Thymus (tissue), 11 donors: ENCODE results near the gene HOXD11. TPM values are rescaled to one million over a fixed set of nuclear protein-coding genes. Genes with fewer than 3 reads are reported as not detected.

Experiments
- DNase-seq, 9 donors: peaks; one replicate each; pipeline ENCODE4 v3.0.0-alpha.2; 2013; ENCODE audit warnings: low spot score in 9 of 9, low read depth in 6 of 9, missing footprints in 1 of 9
- H3K27ac ChIP-seq, 2 donors: one replicate each; pipeline ENCODE4 v1.5.1; 2013; ENCODE audit warnings: control low read depth in 1 of 2, low read depth in 1 of 2, low read length in 1 of 2, mild to moderate bottlenecking in 1 of 2, moderate library complexity in 1 of 2
- H3K27me3 ChIP-seq, 2 donors: one replicate each; pipeline ENCODE4 v1.5.1; 2013; ENCODE audit warnings: low read length in 1 of 2; ENCODE audit not compliant: control insufficient read depth in 2 of 2, insufficient read depth in 1 of 2
- H3K36me3 ChIP-seq, 2 donors: one replicate each; pipeline ENCODE4 v1.5.1; 2013; ENCODE audit warnings: low read length in 1 of 2, mild to moderate bottlenecking in 1 of 2, moderate library complexity in 1 of 2; ENCODE audit not compliant: control insufficient read depth in 2 of 2, insufficient read depth in 2 of 2
- H3K4me1 ChIP-seq, 2 donors: one replicate each; pipeline ENCODE4 v1.5.1; 2013; ENCODE audit warnings: low read length in 2 of 2; ENCODE audit not compliant: control insufficient read depth in 2 of 2, insufficient read depth in 2 of 2
- H3K4me3 ChIP-seq, 2 donors: one replicate each; pipeline ENCODE4 v1.5.1; 2013; ENCODE audit warnings: low read length in 2 of 2, control low read depth in 1 of 2, mild to moderate bottlenecking in 1 of 2
- H3K9me3 ChIP-seq, 2 donors: one replicate each; pipeline ENCODE4 v1.5.1; 2013; ENCODE audit warnings: low read length in 1 of 2, mild to moderate bottlenecking in 1 of 2; ENCODE audit not compliant: control insufficient read depth in 2 of 2, insufficient read depth in 1 of 2
- WGBS: extraction: QIAGEN DNeasy Blood & Tissue Kit; methylation state at CpG from one replicate; pipeline ENCODE4 v1.1.7; 2013; 5-methylcytosine and 5-hydroxymethylcytosine counted together
- polyA plus RNA-seq: library from polyadenylated mRNA; stranded (reverse); fragments of 200-250 nt; gene quantifications from one replicate; pipeline ENCODE4 v1.2.3, GENCODE V29; 2013
- total RNA-seq: library from RNA; stranded (reverse); fragments of 120-200 nt; gene quantifications from one replicate; pipeline ENCODE4 v1.2.4, GENCODE V29; 2013
- donor health status: healthy.

HOXD11 gene
- total and polyA plus RNA-seq, 2 donors = 0.09 TPM; not detected in 1

- no peak overlapping the region for H3K4me3 ChIP-seq
- H3K4me1 ChIP-seq = peaks cover 0 to 3% of the 10 kb centered on the region in 2 donors
- no peak for DNase-seq
- H3K9me3 ChIP-seq = peaks cover 1 to 13% of the 10 kb centered on the region in 2 donors
- no peaks in the 10 kb centered on the region for H3K36me3 ChIP-seq
- H3K27me3 ChIP-seq = peaks cover 92 to 98% of the 10 kb centered on the region in 2 donors
- 9% methylated on average over 17 of the region's 17 CpGs for WGBS
- H3K27ac ChIP-seq = no peak overlapping the region
Measured at GRCh38 chr2:176103742-176104315, 3.3 kb upstream of the HOXD11 start.

DNA sequence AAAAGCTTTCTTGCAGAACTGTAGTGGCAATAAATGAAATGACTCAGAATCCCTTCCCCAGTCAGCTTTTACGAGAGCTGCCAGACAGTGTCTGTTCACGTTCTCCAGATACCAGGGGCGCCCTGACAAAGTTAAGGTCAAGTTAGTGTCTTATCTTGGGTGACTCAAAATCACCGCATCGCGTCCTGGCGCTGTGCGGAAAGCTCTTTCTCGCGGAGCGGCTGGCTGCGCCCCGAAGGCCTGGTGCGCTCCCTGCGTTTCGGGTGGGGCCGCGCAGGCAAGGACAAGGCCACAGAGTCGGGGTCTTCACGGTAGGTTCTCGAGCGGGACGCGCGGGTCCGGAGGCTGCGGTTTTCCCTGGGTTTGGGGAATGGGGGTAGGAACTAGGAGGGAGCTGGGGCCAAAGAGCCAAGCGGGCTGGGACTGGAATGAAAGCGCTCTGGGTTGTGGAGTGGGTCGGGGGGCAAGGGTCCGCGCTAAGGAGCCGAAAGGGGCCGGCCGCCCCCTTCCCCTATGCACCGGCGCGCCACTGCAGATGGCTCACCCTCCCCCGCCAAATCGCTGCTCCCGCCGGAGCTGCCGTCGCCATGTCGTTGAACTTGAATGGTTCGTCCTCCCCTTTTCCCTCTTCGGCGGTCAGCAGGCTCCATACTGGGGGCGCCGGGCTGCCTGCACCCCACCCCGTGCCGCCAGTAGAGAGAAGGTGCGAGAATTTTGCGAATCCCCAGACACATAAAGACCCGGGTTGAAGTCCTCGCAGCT is 2.6 kb upstream of the HOXD11 start:
- peaks cover 1 to 13% of the 10 kb centered on the region in 2 donors for H3K9me3 ChIP-seq
- no peak for DNase-seq
- no peak overlapping the region for H3K27ac ChIP-seq
- WGBS = 7% methylated on average over 56 of the region's 56 CpGs
- H3K4me1 ChIP-seq = peaks cover 0 to 3% of the 10 kb centered on the region in 2 donors
- peaks cover 92 to 98% of the 10 kb centered on the region in 2 donors for H3K27me3 ChIP-seq
- no peak overlapping the region for H3K4me3 ChIP-seq
- H3K36me3 ChIP-seq = no peaks in the 10 kb centered on the region

- H3K4me3 ChIP-seq = no peak overlapping the region
Measured at GRCh38 chr2:176105078-176105729, 1.9 kb upstream of the HOXD11 start.

GRCh38 chr2:176105730-176106580 is 1.1 kb upstream of the HOXD11 start:
- Histone ChIP-seq H3K27me3 (peaks cover 89 to 98% of the 10 kb centered on the region in 2 donors), H3K36me3 (no peaks in the 10 kb centered on the region), H3K27ac (no peak overlapping the region), H3K4me1 (peaks cover 0 to 3% of the 10 kb centered on the region in 2 donors), H3K4me3 (no peak overlapping the region), H3K9me3 (peaks cover 0 to 4% of the 10 kb centered on the region in 2 donors)
- no peak for DNase-seq
- 7% methylated on average over 25 of the region's 25 CpGs for WGBS

More at GRCh38 chr2:176105078-176105729, 1.9 kb upstream of the HOXD11 start:
- Histone ChIP-seq H3K27ac (no peak overlapping the region), H3K27me3 (peaks cover 91 to 98% of the 10 kb centered on the region in 2 donors), H3K4me1 (peaks cover 0 to 3% of the 10 kb centered on the region in 2 donors), H3K9me3 (peaks cover 0 to 9% of the 10 kb centered on the region in 2 donors), H3K36me3 (no peaks in the 10 kb centered on the region)
- DNase-seq = no peak
- WGBS = 11% methylated on average over 25 of the region's 25 CpGs

- H3K36me3 ChIP-seq = no peaks in the 10 kb centered on the region
- H3K27ac ChIP-seq = no peak overlapping the region
- WGBS = 5% methylated on average over 59 of the region's 59 CpGs
- H3K9me3 ChIP-seq = peaks cover 0 to 4% of the 10 kb centered on the region in 2 donors
- peaks cover 93 to 98% of the 10 kb centered on the region in 2 donors for H3K27me3 ChIP-seq
- peaks cover 0 to 3% of the 10 kb centered on the region in 2 donors for H3K4me1 ChIP-seq
- DNase-seq = no peak
- no peak overlapping the region for H3K4me3 ChIP-seq
Measured at GRCh38 chr2:176107731-176108181, 676 bp downstream of the HOXD11 start.

- no peak overlapping the region for H3K27ac ChIP-seq
- H3K4me1 ChIP-seq = peaks cover 0 to 3% of the 10 kb centered on the region in 2 donors
- DNase-seq = no peak
- no peaks in the 10 kb centered on the region for H3K36me3 ChIP-seq
- H3K27me3 ChIP-seq = peaks cover 89 to 98% of the 10 kb centered on the region in 2 donors
- WGBS = 12% methylated on average over 26 of the region's 26 CpGs
- H3K4me3 ChIP-seq = no peak overlapping the region
- H3K9me3 ChIP-seq = peaks cover 0 to 3% of the 10 kb centered on the region in 2 donors
Measured at GRCh38 chr2:176109192-176109901, 2.3 kb downstream of the HOXD11 start.

- 15% methylated on average over 4 of the region's 4 CpGs for WGBS
- no peaks in the 10 kb centered on the region for H3K9me3 ChIP-seq
- DNase-seq = no peak
- no peaks in the 10 kb centered on the region for H3K36me3 ChIP-seq
- H3K4me1 ChIP-seq = peaks cover 0 to 3% of the 10 kb centered on the region in 2 donors
- no peak overlapping the region for H3K4me3 ChIP-seq
- H3K27ac ChIP-seq = no peak overlapping the region
- peaks cover 89 to 98% of the 10 kb centered on the region in 2 donors for H3K27me3 ChIP-seq
Measured at GRCh38 chr2:176109946-176110345, 2.9 kb downstream of the HOXD11 start.
